HL-60/S4 (cell line): ENCODE results near the gene FNIP2.
"Not testable (repeated sequence)": the region's sequence is repeated elsewhere in the genome, so short reads cannot be mapped to it uniquely, and the experiment has no call there.

ENCODE experiments used
- in situ Hi-C: fragments of 300-500 bp; cut with MboI; formaldehyde crosslinking; loops from 2 replicates; pipeline ENCODE4 v1.14.3; 2022; ENCODE audit warnings: low sequenced_read_pairs

FNIP2 gene

DNA sequence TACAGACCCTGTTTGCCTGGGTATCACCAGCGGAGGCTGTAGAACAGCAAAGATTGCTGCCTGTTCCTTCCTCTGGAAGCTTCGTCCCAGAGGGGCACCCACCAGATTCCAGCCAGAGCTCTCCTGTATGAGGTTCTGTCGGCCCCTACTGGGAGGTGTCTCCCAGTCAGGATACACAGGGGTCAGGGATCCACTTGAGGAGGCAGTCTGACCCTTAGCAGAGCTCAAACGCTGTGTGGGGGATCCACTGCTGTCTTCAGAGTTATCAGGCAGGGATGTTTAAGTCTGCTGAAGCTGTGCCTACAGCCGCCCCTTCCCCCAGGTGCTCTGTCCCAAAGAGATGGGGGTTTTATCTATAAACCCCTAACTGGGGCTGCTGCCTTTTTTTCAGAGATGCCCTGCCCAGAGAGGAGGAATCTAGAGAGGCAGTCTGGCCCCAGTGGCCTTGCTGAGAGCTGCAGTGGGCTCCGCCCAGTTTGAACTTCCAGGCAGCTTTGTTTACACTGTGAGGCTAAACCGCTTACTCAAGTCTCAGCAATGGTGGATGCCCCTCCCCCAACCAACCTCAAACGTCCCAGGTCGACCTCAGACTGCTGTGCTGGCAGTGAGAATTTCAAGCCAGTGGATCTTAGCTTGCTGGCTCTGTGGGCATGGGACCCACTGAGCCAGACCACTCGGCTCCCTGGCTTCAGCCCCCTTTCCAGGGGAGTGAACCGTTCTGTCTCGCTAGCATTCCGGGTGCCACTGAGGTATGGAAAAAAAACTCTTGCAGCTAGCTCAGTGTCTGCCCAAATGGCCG lies 133.7 kb downstream of the FNIP2 start:
- in situ Hi-C loops, result not testable (repeated sequence)

DNA sequence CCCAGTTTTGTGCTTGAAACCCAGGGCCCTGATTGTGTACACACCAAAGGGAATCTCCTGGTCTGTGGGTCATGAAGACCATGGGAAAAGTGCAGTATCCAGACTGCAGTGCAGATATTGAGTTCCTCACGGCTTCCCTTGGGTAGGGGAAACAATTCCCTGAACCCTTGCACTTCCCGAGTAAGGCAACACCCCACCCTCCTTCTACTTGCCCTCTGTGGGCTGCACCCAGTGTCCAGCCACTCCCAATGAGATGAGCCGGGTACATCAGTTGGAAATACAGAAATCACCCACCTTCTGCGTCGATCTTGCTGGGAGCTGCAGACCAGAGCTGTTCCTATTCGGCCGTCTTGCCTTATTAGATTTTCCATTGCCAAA lies 134.2 kb downstream of the FNIP2 start:
- in situ Hi-C loops, result no loop called here

DNA sequence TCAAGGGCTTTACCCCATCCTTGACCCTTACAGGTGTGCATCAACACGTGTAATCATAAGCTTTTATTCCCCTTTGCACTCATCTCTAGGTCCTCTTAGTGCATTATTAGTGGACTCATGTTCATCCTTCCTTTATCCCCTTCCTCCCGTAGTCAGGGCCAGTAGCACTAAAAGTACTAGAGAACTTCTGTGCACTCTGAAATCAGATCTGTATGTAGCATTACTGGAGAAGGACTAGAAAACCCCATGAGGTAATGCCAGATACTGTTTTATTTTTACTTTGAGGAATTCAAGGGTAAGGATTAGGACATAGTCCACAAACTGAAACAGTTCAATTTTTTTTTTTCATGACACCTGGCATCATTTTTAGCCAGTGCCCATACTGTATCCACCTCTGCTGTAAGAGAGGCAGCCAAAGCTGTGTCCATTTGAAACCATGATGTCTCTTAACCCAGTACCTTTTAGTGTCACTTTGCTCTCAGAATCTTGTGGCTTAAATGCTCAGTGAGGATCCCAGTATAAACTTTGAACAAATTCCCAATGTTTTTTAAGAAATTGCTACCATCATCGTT lies 134.7 kb downstream of the FNIP2 start:
- in situ Hi-C loops, result no loop called here

DNA sequence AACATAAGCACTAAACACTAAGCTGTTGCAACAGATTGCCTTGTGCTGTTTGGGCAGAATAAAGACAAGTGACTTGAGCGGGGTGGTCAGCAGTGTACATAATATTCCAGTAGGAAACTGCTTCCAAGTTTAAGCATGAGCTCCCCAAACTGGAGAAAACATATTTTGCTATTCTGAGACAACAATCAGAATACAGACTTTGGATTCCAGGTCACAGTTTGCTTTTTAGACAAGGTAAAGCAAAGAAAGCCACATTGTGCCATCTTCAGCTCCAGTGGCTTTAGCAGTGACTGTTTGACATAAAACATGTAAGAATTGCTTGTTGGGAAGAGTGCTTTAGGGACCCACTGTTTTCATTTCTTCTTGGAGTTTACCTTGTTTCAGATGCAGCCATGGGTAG lies 136.0 kb downstream of the FNIP2 start:
- in situ Hi-C loops, result no loop called here

DNA sequence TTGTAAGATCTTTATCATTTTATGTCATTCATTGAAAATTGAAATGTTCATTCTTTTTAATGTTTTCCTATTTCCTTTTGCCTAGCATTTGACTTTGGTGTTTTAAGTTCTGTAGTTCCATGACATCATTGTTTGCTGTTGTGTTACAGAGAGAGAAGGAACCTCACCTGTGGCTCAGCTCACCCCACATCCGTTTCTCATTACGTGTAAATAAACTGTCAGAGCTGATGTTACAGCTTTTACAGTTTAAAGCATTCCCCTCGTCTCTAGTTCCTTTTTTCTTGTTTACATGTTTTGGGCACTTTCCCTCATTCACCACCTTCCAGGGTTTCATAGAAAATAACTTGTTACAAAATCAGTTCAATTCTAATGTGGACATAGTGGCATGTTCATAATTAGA lies 137.2 kb downstream of the FNIP2 start:
- in situ Hi-C loops, result no loop called here

DNA sequence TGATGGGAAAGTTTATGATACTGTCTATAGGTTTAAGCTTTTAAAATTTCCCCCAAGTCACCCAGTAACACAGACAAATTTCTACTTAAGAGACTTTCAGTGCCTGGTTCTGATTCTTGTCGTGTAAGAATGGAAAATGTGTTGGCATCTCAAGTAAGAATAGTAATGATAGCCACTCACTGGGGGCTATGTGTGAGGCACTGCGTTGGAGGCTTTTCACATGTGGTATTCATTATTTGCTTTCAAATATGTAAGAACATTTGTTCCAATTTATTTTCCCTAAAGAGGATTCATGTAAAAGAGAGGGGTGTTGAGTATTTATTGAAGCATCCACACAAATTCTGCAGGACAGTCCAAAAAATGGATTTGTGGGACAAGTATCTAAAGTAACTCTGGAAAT lies 143.6 kb downstream of the FNIP2 start:
- in situ Hi-C loops, result no loop called here

DNA sequence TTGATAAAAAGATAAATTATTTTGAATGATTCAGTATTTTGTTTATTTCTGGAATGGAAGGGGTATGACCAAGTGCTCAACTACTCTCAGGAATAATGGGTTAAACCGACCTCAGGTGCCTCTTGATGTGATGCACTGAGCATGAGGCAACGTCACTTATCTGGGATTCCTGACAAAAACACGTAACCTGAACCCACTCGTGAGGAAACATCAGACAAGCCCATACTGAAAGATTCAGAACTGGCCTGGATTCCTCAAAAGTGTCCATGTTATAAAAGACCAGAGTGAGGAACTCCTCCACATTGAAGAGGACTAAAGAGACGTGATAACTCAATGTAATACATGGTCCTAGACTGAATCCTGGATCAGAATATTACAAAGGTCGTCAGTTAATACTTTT lies 144.0 kb downstream of the FNIP2 start:
- in situ Hi-C loops, result no loop called here

DNA sequence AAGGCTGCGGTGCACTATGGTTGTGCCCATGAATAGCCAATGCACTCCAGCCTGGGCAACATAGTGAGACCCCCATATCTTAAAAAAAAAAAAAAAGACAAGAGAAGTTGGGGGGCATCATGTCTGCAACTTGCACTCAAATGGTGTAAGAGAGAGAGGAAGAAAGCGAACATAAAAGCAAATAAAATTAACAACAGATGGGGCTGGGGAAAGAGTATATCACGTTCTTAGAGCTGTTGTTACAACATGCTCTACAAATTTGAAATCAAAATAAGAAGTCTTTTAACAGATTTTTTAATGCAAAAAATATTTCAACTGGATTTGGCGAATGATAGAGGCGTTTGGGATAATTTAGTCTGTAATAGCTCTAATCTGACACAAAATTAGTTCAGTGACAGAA lies 144.9 kb downstream of the FNIP2 start:
- in situ Hi-C loops, result no loop called here

DNA sequence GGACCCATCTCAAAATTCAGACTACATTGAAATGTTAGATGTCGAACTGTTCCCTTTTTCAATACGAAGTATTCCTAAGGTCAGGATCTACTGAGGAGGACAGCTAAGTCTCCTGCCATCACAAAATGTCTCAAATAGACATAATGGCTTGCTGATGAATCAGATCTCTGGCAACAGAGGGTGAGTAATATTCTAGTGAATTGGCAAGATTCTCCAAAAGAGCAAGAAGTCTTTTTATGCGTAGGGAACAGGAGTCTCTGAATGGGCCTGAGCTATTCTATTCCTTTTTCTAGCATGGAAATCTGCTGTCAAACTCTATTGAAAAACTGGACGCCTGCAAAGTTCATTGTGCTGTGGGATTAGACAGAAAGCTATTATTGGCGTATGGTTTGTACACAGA lies 145.4 kb downstream of the FNIP2 start:
- in situ Hi-C loops, result no loop called here

DNA sequence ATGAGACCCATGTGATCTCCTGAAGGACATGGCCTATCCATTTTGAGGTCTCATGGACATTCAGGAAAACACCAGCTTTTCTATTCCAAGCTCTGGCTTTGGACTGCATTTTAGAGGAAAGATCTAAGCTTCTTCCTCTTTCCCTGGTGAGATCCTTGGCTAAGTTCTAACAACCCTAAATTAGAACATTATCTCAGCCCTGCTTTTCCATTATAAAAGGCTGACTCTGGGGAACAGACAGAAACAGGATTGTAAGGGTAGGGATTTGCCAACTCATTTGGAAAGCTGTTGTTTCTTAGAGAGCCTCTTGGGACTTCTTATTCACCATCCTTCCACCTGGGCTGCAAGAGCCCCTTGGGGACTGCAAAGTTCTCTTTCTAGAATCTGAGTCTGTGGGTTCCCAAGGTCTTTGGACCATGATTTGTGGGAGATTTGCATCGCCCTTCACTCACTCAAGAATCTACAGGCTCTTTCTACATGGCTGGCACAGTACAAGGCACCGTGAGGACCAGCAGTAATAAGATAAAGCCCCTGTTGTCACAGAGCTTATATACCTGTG lies 146.9 kb downstream of the FNIP2 start:
- in situ Hi-C loops, result no loop called here

DNA sequence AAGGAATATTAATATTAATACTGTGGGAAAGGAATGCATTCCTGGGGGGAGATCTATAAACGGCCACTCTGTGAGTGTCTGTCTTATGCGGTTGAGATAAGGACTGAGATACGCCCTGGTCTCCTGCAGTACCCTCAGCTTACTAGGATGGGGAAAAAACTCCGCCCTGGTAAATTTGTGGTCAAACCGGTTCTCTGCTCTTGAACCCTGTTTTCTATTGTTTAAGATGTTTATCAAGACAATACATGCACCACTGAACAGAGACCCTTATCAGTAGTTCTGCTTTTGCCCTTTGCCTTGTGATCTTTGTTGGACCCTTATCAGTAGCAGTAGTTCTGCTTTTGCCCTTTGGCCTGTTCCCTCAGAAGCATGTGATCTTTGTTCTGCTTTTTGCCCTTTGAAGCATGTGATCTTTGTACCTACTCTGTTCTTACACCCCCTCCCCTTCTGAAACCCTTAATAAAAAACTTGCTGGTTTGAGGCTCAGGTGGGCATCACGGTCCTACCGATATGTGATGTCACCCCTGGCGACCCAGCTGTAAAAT lies 151.7 kb downstream of the FNIP2 start:
- in situ Hi-C loops, result not testable (repeated sequence)

DNA sequence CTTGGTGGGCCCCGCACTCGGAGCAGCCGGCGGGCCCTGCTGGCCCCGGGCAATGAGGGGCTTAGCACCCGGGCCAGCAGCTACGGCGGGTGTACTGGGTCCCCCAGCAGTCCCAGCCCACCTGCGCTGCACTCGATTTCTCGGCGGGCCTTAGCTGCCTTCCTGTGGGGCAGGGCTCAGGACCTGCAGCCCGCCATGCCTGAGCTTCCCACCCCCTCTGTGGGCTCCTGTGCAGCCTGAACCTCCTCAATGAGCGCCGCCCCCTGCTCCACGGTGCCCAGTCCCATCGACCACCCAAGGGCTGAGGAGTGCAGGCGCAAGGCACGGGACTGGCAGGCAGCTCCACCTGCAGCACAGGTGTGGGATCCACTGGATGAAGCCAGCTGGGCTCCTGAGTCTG lies 158.9 kb downstream of the FNIP2 start:
- in situ Hi-C loops, result not testable (repeated sequence)

DNA sequence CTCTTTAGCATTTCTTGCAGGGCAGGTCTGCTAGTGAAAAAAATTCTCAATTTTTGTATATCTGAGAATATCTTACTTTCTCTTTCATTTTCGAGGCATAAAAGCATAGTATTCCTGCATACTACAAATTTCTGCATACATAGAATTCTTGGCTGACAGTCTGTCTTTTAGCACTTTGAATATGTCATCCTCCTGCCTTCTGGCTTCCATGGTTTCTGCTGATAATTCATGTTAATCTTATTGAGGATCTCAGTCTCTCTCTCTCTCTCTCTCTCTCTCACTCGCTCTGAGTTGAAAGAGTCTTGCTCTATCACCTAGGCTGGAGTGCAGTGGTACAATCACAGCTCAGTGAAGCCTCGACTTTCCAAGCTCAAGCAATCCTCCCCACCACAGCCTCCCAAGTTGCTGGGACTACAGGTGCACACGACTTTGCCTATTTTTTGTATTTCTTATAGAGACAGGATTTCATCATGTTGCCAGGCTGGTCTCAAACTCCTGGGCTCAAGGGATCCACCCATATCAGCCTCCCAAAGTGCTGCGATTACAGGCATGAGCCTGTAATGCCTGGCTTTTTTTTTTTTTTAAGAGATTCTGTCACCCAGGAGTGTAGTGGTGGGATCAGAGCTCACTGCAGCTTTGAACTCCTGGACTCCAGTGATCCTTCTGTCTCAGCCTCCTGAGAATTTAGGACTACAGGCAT lies 161.3 kb downstream of the FNIP2 start:
- in situ Hi-C loops, result no loop called here

DNA sequence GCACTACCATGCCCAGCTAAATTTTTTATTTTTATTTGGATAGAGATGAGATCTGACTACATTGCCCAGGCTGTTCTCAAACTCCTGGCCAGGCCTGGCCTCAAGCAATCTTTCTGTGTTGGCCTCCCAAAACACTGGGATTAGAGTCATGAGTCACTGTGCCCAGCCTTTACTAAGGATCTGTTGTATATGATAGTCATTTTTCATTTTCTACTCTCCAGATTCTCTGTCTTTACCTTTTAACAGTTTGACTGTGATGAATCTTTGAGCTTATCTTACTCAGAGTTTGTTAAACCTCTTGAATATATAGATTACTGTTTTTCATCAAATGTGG lies 161.8 kb downstream of the FNIP2 start:
- in situ Hi-C loops, result no loop called here

DNA sequence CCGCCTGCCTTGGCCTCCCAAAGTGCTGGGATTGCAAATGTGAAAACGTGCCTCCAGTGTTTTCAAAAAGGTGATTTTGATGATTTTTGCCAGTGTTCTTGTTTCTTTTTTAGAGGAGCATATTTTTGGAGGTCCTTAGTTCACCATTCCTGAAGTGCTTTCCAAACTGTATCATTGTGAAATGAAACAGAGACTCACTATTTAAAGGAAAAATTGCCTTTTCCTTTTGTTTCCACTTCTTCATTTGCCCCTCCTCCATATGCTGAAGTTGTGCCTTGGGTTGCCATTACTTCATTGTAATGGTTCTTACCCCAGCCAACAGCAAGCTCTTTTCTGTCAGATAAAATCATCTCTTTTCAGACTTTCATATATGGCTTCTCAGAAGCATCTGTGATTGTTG lies 164.4 kb downstream of the FNIP2 start:
- in situ Hi-C loops, result no loop called here

DNA sequence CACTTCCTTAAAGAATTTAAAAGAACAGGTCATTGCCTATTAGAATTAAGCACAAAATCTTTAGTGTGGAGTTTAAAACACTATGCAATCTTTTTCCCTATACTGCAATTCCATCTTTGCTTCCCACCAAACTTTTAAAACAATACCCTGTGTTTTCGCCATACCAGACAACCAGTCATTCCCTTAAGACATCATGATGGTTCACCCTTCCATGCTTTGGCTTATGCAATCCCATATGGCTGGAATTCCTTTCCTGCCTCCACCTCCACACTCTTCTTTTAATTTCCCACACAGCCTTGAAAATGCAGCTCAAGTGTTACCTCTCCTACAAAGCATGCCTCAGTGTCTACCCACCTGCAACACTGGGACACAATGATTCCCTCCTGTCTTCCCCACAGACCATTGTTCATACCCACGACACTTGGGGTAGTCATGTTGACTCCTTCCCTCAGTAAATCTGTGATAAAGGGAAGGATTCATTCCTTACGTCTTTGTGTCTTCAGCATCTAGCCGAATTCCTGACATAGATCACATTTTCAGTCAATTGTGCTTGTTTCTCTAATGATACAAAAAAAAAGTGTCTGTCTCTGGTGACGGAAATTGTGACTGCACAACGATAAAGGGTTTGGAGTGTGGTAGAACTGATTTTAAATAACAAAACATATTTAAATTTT lies 166.3 kb downstream of the FNIP2 start:
- in situ Hi-C loops, result no loop called here

DNA sequence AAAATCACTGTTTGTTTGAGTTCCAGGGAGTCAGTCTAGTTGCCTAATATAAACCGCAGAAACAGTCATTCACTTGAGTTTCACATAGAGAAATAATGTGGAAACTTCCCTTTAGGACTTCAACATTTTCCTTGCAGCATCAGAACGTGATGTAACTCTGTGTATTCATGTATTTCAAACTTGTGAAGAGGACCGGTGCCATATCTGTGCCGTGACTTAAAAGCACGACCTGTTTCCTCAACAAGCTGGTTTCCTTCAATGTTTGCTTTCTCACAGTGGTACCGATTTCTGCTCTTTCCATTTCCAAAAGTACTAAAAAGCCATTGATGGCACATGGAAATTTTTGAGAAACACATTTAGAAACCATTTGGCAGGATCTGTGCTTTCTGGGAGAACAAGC lies 167.4 kb downstream of the FNIP2 start:
- in situ Hi-C loops, result no loop called here

DNA sequence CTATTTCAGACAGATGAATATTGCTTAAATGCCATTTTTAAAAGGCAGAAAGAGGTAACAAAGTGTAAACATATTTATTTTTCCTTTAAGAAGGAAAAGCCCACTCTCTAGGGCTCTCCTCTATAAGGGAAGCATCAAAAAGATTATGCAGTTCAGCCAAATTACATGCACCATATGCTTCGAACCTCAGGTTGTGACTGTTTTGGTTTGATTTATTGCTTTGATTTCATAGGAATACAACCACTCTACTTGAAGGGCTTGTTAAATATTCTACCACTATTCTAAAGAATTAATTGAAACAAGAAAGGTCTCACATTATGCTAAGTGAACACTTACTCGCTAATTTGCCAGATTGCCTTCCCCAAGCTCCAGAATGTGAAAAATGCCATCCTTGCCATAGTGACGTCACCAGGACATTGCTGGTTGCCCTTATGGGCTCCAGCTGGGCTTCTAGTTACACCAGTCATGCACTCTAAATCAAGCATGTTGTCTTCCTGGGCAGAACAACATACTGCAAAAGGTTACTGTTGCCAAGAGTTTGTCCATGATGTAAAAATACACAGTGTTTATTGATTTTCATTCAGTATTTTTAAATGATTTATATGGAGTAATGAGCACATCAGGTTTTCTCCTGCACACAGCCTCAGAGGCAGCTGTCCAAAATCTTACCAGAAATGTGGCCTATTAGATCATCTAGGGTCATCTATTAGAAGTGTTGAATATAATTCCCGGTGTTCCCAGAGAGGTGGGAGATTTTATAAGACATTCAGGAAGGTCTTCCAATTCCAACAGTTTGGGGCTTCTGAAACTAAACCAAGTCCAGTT lies 169.6 kb downstream of the FNIP2 start:
- in situ Hi-C loops, result no loop called here

DNA sequence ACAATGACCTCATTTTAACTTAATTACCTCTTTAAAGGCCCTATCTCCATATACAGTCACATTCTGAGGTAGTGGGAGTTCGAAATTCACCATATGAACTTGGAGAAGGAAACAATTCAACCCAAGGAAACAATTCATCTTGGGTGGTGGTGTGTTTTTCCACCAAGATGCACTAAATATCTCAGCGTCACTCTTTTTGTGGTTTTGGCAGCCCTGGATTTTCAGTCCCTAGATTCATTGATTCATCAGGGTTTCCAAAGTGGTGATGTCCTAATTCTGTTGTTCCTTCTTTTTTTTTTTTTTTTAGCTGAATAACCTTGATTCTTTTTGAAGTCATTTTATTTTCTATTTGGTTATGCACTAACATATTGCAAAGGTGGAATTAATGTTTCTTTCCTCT lies 171.4 kb downstream of the FNIP2 start:
- in situ Hi-C loops, result no loop called here

DNA sequence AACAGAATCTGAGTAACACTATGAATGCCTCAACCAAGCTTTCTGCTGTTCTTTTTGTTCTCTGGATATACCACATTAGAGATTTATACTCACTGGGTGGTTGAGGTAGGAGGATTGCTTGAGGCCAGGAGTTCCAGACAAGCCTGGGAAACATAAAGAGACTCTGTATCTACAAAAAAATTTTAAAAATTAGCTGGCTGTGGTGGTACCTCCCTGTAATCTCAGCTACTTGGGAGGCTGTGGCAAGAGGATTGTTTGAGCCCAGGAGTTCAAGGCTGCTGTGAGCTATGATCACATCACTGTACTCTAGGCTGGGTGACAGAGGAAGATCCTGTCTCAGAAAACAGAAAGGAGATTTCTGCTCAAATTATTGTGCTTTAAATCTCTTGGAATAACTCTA lies 172.5 kb downstream of the FNIP2 start:
- in situ Hi-C loops, result no loop called here
